Stromal cell of bone marrow (primary cell): Measurements from ENCODE around the gene CHD3.

Experiments
- DNase-seq: peaks from one replicate; pipeline ENCODE4 v3.0.0-alpha.2; 2012; ENCODE audit warnings: low read depth

CHD3 gene

GRCh38 chr17:7894226-7894625 lies 5.6 kb downstream of the CHD3 start:
- DNase-seq: no peak

GRCh38 chr17:7894866-7895265 lies 6.3 kb downstream of the CHD3 start:
- no peak for DNase-seq

- DNase-seq: no peak
Measured at GRCh38 chr17:7897090-7897489, 8.5 kb downstream of the CHD3 start.

- peak; percentile 61 for DNase-seq
Measured at GRCh38 chr17:7897773-7898172, 9.2 kb downstream of the CHD3 start.

- no peak for DNase-seq
Measured at GRCh38 chr17:7903154-7904103, 14.8 kb downstream of the CHD3 start.

GRCh38 chr17:7909089-7909488 lies 20.5 kb downstream of the CHD3 start:
- DNase-seq: no peak

- no peak for DNase-seq
Measured at GRCh38 chr17:7910281-7910680, 21.7 kb downstream of the CHD3 start.

GRCh38 chr17:7910711-7911110 lies 22.1 kb downstream of the CHD3 start:
- no peak for DNase-seq

GRCh38 chr17:7911116-7911515 lies 22.5 kb downstream of the CHD3 start:
- DNase-seq: no peak

- peak; percentile 61 for DNase-seq
Measured at GRCh38 chr17:7912927-7913524, 24.4 kb downstream of the CHD3 start.

GRCh38 chr17:7915179-7915610 lies 26.6 kb downstream of the CHD3 start:
- DNase-seq: no peak

- peak; percentile 93 for DNase-seq
Measured at GRCh38 chr17:7915611-7916384, 27.2 kb downstream of the CHD3 start, which contains the start of gene RNF227. Gene RNF227, minus strand, starts transcription at chr17:7916289. Its CDS starts 94 bp downstream, at chr17:7916195.

- DNase-seq: no peak
Measured at GRCh38 chr17:7916385-7916682, 27.7 kb downstream of the CHD3 start.

GRCh38 chr17:7916808-7917207 lies 28.2 kb downstream of the CHD3 start:
- DNase-seq: no peak

GRCh38 chr17:7922269-7922844 lies 33.8 kb downstream of the CHD3 start:
- DNase-seq: no peak

GRCh38 chr17:7922845-7923628 lies 34.4 kb downstream of the CHD3 start:
- DNase-seq: peak; percentile 61

- DNase-seq: no peak
Measured at GRCh38 chr17:7927596-7927995, 39.0 kb downstream of the CHD3 start.

- DNase-seq: no peak
Measured at GRCh38 chr17:7929158-7930023, 40.8 kb downstream of the CHD3 start, which contains the start of gene KCNAB3. Gene KCNAB3, minus strand, starts transcription at chr17:7929856. Its CDS starts 421 bp downstream, at chr17:7929435.

- DNase-seq: no peak
Measured at GRCh38 chr17:7930841-7931631, 42.4 kb downstream of the CHD3 start.
